GM12878 (cell line): ENCODE results near the gene EEFSEC. TPM values are rescaled to one million over a fixed set of nuclear protein-coding genes. Genes with fewer than 3 reads are reported as not detected.

Experiments used
- ATAC-seq: fragments of 200-7000 bp; cut with Tn5 transposase; 3 replicates; pipeline ENCODE4 v1.9.1; 2020; ENCODE audit warnings: mild to moderate bottlenecking, moderate library complexity
- BruUV-seq: library from RNA; stranded (reverse); fragments of 400-500 nt; replicated peaks from 2 replicates; lab custom pipeline; 2021; lab: Mats Ljungman, UMichigan
- CTCF ChIA-PET: fragments of 300-600 bp; sonication (Branson Sonifier 250); formaldehyde crosslinking; extraction: SDS; loops from one replicate; lab custom pipeline; 2021; ENCODE audit warnings: inconsistent platforms; lab: Yijun Ruan, JAX
- POLR2A ChIA-PET: fragments of 350-600 bp; formaldehyde crosslinking; extraction: SDS; loops from one replicate; lab custom pipeline; 2021; ENCODE audit warnings: inconsistent platforms; lab: Charles Lee
- RAD21 ChIA-PET: fragments of 300-600 bp; sonication (Branson Sonifier 250); formaldehyde crosslinking; loops from one replicate; lab custom pipeline; 2023; ENCODE audit warnings: antibody characterized with exemption; ENCODE audit not compliant: unreplicated experiment; lab: Charles Lee
- SMC1A ChIA-PET: fragments of 300-600 bp; sonication (Branson Sonifier 250); formaldehyde crosslinking; loops from one replicate; lab custom pipeline; 2023; ENCODE audit not compliant: unreplicated experiment, uncharacterized antibody; lab: Charles Lee
- DNase-seq: peaks from one replicate; pipeline ENCODE4 v3.0.0-alpha.2; 2011; ENCODE audit warnings: low read depth, low spot score
- FAIRE-seq: peaks from 3 replicates; lab custom pipeline; 2011; peaks lifted over from hg19 to GRCh38; lab: Jason Lieb, UNC
- H2AFZ ChIP-seq: 2 replicates; pipeline ENCODE4 v1.6.0; 2011; ENCODE audit warnings: low read depth, low read length, control low read depth; ENCODE audit not compliant: control insufficient read depth
- H3K27ac ChIP-seq: 2 replicates; pipeline ENCODE4 v1.5.1; 2011; ENCODE audit warnings: control low read depth; ENCODE audit not compliant: control insufficient read depth, insufficient read depth
- H3K27me3 ChIP-seq, 2 experiments: replicated peaks in 1 of 2; 2 replicates each; pipeline versions ENCODE4 v1.6.0 to v1.6.1; 2011; ENCODE audit warnings: low read length in 1 of 2; ENCODE audit not compliant: control insufficient read depth in 2 of 2, insufficient read depth in 2 of 2
- H3K36me3 ChIP-seq, 2 experiments: 2 replicates each; pipeline ENCODE4 v1.5.1; 2011; ENCODE audit warnings: low read length in 1 of 2; ENCODE audit not compliant: control insufficient read depth in 2 of 2, insufficient read depth in 2 of 2
- H3K4me1 ChIP-seq: 2 replicates; pipeline ENCODE4 v1.6.1; 2011; ENCODE audit warnings: mild to moderate bottlenecking, low read length, moderate library complexity, mixed read lengths; ENCODE audit not compliant: control insufficient read depth, insufficient read depth
- H3K4me2 ChIP-seq: 2 replicates; pipeline ENCODE4 v1.6.0; 2011; ENCODE audit warnings: control low read depth; ENCODE audit not compliant: control insufficient read depth, insufficient read depth
- H3K4me3 ChIP-seq: fragments of 200-600 bp; sonication (generic); 2 replicates; pipeline ENCODE4 v1.5.1; 2016
- H3K79me2 ChIP-seq: 2 replicates; pipeline ENCODE4 v1.6.0; 2011; ENCODE audit warnings: low read length; ENCODE audit not compliant: control insufficient read depth, insufficient read depth
- H3K9ac ChIP-seq: 2 replicates; pipeline ENCODE4 v1.8.0; 2011; ENCODE audit warnings: low read length, control low read depth, mixed read lengths; ENCODE audit not compliant: control insufficient read depth, insufficient read depth
- H3K9me3 ChIP-seq: replicated peaks from 3 replicates; pipeline ENCODE4 v1.5.1; 2011; ENCODE audit warnings: mild to moderate bottlenecking, low read length; ENCODE audit not compliant: control insufficient read depth, insufficient read depth
- H4K20me1 ChIP-seq: 2 replicates; pipeline ENCODE4 v1.6.0; 2011; ENCODE audit not compliant: control insufficient read depth, insufficient read depth
- EGR1 ChIP-seq, 2 experiments: IDR thresholded peaks; 1 replicate in 1 of 2; 2 replicates in 1 of 2; pipeline ENCODE4 v1.6.1; 2011 to 2012; ENCODE audit warnings: low read depth in 2 of 2, low read length in 2 of 2, borderline replicate concordance in 1 of 2, mild to moderate bottlenecking in 1 of 2, moderate library complexity in 1 of 2
- EP300 ChIP-seq, 2 experiments: fragments of 150-350 bp in 1 of 2; IDR thresholded peaks; 2 replicates each; pipeline ENCODE4 v1.6.1; 2011 to 2012; ENCODE audit warnings: low read depth in 2 of 2, low read length in 2 of 2, borderline replicate concordance in 1 of 2, improper control_type of control experiment in 1 of 2, inconsistent platforms in 1 of 2; ENCODE audit not compliant: control insufficient read depth in 1 of 2
- IKZF2 ChIP-seq, 2 experiments: fragments of 450-650 bp; IDR thresholded peaks; 2 replicates each; pipeline ENCODE4 v1.6.1; 2017; ENCODE audit warnings: mild to moderate bottlenecking in 2 of 2, moderate library complexity in 2 of 2
- KAT2A ChIP-seq: conservative IDR thresholded peaks from 2 replicates; pipeline ENCODE4 v1.6.1; 2011; ENCODE audit warnings: low read depth, low read length; ENCODE audit not compliant: control insufficient read depth
- NBN ChIP-seq: fragments of 450-650 bp; IDR thresholded peaks from 2 replicates; pipeline ENCODE4 v1.6.1; 2016
- NR2C1 ChIP-seq: fragments of 450-650 bp; IDR thresholded peaks from 2 replicates; pipeline ENCODE4 v1.6.1; 2017; ENCODE audit warnings: antibody characterized with exemption, mild to moderate bottlenecking, moderate library complexity
- SUPT20H ChIP-seq: IDR thresholded peaks from 2 replicates; pipeline ENCODE4 v1.6.1; 2011; ENCODE audit warnings: low read depth, mild to moderate bottlenecking, low read length, moderate library complexity, borderline replicate concordance; ENCODE audit not compliant: control insufficient read depth
- USF1 ChIP-seq: IDR thresholded peaks from 2 replicates; pipeline ENCODE4 v1.6.1; 2011; ENCODE audit warnings: borderline replicate concordance, low read depth, mild to moderate bottlenecking, moderate library complexity, mixed read lengths, low read length; ENCODE audit not compliant: insufficient read depth; ENCODE audit errors: extremely low read length
- ZNF207 ChIP-seq: fragments of 450-650 bp; IDR thresholded peaks from 2 replicates; pipeline ENCODE4 v1.6.1; 2014; ENCODE audit warnings: antibody characterized with exemption, mild to moderate bottlenecking, borderline replicate concordance
- ZNF24 ChIP-seq: fragments of 450-650 bp; IDR thresholded peaks from 2 replicates; pipeline ENCODE4 v1.6.1; 2017; ENCODE audit warnings: antibody characterized with exemption, mild to moderate bottlenecking
- WGBS: methylation state at CpG from one replicate; pipeline ENCODE4 v1.1.6; 2016; ENCODE audit warnings: low lambda C conversion rate; ENCODE audit not compliant: insufficient replicate concordance, insufficient coverage; ENCODE audit errors: missing lambda C conversion rate; 5-methylcytosine and 5-hydroxymethylcytosine counted together
- in situ Hi-C: fragments of 300-500 bp; cut with MboI; formaldehyde crosslinking; loops from 9 replicates; pipeline ENCODE4 v1.14.3; 2018; ENCODE audit warnings: mixed read lengths
- intact Hi-C: fragments of 100-400 bp; cut with micrococcal nuclease; formaldehyde crosslinking; loops from one replicate; pipeline ENCODE4 v1.14.2; 2022; ENCODE audit not compliant: unreplicated experiment
- polyA plus RNA-seq, 11 experiments: library from polyadenylated mRNA; depleted of rRNA in 4 of 11; unstranded in 6 of 11; stranded (reverse) in 5 of 11; fragments of >200 nt; fragmentation: Nextera tagmentation in 4 of 11; fragmentation: Illumina TruSeq in 1 of 11; extraction: Ambion mirVana in 4 of 11; extraction: Trizol in 1 of 11; gene quantifications; 1 replicate in 1 of 11; 2 replicates in 10 of 11; pipeline versions ENCODE4 v1.2.1 to v1.2.3, GENCODE V29; 2011 to 2016; ENCODE audit warnings: inconsistent platforms in 2 of 11, missing spikeins in 2 of 11, low read depth in 1 of 11
- total RNA-seq, 4 experiments: library from RNA; depleted of rRNA in 3 of 4; stranded (reverse); fragments of >200 nt in 3 of 4; fragmentation: Illumina TruSeq in 1 of 4; extraction: Trizol in 1 of 4; gene quantifications; 2 replicates each; pipeline versions ENCODE4 v1.2.1 to v1.2.3, GENCODE V29; 2013 to 2021
- TF ChIP-seq, protein P1 (sequence below): fragments of 450-650 bp; IDR thresholded peaks from 2 replicates; pipeline ENCODE4 v1.6.1; 2017; ENCODE audit warnings: mild to moderate bottlenecking, moderate library complexity
- TF ChIP-seq, protein P2 (sequence below): fragments of 150-350 bp; IDR thresholded peaks from 2 replicates; pipeline ENCODE4 v1.6.1; 2014; ENCODE audit warnings: mild to moderate bottlenecking, low read depth, low read length
- TF ChIP-seq, protein P3 (sequence below): IDR thresholded peaks from 2 replicates; pipeline ENCODE4 v1.6.1; 2011; ENCODE audit warnings: borderline replicate concordance, low read depth, mild to moderate bottlenecking, moderate library complexity, low read length; ENCODE audit not compliant: insufficient read depth, poor library complexity, severe bottlenecking

Gene EEFSEC
- total and polyA plus RNA-seq, 10 of the 15 experiments (the other 5 are each of a cell fraction or from before 2014, with no cell fraction given): 0.29 to 29.1 (median 16.1) TPM

DNA sequence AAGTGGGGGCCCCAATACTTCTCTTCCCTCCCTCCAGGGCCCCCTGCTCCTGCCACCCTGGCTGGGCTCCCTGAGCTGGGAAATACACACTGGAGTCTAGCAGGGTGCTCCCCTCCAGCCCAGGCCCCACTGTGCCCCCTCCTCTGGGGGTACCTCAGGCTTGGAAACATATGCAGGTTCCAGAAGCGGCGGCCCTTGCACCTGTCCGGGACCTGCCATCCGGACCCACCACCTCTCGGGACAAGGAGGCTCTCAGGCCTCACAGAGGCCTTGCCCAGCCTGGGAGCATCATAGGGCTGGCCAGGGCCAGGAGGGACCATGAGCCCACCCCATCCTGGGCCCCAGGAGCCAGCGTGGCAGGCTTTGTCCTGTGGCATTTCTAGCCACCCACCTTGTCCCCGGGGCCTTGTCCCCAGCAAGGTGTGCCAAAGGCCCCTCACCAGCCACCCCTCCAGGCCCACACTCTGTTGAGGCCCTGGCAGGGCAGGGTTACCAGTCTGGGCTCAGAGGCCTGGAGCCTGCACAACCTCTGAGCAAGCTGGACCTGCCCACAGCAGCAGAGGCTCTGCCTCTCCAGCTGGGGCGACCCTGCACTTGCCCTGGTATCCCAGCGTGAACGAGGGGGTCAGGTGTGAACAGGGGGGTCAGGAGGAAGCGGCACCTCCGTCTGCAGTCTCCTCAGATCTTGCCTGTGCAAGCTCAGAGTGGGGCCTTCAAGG is 267.6 kb downstream of the EEFSEC start (continued):
- TF ChIP-seq, protein P1, sequence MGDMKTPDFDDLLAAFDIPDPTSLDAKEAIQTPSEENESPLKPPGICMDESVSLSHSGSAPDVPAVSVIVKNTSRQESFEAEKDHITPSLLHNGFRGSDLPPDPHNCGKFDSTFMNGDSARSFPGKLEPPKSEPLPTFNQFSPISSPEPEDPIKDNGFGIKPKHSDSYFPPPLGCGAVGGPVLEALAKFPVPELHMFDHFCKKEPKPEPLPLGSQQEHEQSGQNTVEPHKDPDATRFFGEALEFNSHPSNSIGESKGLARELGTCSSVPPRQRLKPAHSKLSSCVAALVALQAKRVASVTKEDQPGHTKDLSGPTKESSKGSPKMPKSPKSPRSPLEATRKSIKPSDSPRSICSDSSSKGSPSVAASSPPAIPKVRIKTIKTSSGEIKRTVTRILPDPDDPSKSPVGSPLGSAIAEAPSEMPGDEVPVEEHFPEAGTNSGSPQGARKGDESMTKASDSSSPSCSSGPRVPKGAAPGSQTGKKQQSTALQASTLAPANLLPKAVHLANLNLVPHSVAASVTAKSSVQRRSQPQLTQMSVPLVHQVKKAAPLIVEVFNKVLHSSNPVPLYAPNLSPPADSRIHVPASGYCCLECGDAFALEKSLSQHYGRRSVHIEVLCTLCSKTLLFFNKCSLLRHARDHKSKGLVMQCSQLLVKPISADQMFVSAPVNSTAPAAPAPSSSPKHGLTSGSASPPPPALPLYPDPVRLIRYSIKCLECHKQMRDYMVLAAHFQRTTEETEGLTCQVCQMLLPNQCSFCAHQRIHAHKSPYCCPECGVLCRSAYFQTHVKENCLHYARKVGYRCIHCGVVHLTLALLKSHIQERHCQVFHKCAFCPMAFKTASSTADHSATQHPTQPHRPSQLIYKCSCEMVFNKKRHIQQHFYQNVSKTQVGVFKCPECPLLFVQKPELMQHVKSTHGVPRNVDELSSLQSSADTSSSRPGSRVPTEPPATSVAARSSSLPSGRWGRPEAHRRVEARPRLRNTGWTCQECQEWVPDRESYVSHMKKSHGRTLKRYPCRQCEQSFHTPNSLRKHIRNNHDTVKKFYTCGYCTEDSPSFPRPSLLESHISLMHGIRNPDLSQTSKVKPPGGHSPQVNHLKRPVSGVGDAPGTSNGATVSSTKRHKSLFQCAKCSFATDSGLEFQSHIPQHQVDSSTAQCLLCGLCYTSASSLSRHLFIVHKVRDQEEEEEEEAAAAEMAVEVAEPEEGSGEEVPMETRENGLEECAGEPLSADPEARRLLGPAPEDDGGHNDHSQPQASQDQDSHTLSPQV: no peak

DNA sequence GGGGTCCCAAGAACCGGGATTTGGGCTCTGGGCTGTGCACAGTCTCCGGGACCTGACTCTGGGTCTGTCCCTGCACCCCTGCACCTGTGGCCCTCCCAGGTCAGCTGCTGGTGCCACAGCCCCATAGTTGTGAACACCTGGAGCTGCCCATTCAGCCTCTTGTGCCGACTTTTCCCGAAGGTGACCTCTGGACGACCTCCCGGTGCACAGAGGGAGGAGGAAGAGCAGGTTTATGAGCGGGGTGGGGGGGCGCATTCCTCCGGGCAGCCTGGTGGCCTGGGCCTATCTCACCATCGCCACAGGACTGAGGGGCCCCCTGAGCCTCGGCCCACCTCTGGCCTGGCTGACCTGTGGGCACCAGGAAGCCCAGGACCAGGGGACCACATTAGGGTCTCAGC is 268.2 kb downstream of the EEFSEC start:
- Histone ChIP-seq H2AFZ (no peak overlapping the region), H3K9ac (no peak overlapping the region), H3K27ac (no peak overlapping the region), H3K27me3 (no peaks in the 10 kb centered on the region), H3K4me2 (no peak overlapping the region), H3K4me1 (no peaks in the 10 kb centered on the region), H3K36me3 (no peaks in the 10 kb centered on the region), H3K79me2 (no peaks in the 10 kb centered on the region), H3K9me3 (no peaks in the 10 kb centered on the region), H4K20me1 (no peaks in the 10 kb centered on the region), H3K4me3 (no peak overlapping the region)
- ChIA-PET RAD21 (no interaction called here), CTCF (no interaction called here), POLR2A (no interaction called here), SMC1A (interaction anchor here (1.4 kb wide), 1 partner anchor 326 kb away, joined by 4 read pairs; no protein-coding TSS in a partner anchor)
- in situ Hi-C loops: loop anchor here (5.0 kb wide), 1 partner anchor 186 kb away; no protein-coding TSS in a partner anchor
- no TSS peak for BruUV-seq
- intact Hi-C loops: no loop called here
- ATAC-seq (no peak), DNase-seq (no peak), FAIRE-seq (no peak)
- 33% methylated on average over 11 of the region's 11 CpGs for WGBS
- TF ChIP-seq NR2C1: no peak
- no peak for TF ChIP-seq KAT2A
- no peak for TF ChIP-seq NBN
- no peak for TF ChIP-seq ZNF207
- no peak for TF ChIP-seq EP300 (IDR thresholded peaks at IDR 0.05; ENCODE audit: borderline replicate concordance in 1 of 2, control insufficient read depth in 1 of 2, low read depth in 2 of 2, low read length in 2 of 2)
- TF ChIP-seq, protein P2, sequence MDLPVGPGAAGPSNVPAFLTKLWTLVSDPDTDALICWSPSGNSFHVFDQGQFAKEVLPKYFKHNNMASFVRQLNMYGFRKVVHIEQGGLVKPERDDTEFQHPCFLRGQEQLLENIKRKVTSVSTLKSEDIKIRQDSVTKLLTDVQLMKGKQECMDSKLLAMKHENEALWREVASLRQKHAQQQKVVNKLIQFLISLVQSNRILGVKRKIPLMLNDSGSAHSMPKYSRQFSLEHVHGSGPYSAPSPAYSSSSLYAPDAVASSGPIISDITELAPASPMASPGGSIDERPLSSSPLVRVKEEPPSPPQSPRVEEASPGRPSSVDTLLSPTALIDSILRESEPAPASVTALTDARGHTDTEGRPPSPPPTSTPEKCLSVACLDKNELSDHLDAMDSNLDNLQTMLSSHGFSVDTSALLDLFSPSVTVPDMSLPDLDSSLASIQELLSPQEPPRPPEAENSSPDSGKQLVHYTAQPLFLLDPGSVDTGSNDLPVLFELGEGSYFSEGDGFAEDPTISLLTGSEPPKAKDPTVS: no peak
- no peak for TF ChIP-seq IKZF2 (IDR thresholded peaks at IDR 0.05)
- TF ChIP-seq EGR1 (IDR thresholded peaks at IDR 0.05; ENCODE audit: borderline replicate concordance in 1 of 2, low read depth in 2 of 2, low read length in 2 of 2): no peak
- TF ChIP-seq ZNF24: no peak
- no peak for TF ChIP-seq SUPT20H
- TF ChIP-seq, protein P3, sequence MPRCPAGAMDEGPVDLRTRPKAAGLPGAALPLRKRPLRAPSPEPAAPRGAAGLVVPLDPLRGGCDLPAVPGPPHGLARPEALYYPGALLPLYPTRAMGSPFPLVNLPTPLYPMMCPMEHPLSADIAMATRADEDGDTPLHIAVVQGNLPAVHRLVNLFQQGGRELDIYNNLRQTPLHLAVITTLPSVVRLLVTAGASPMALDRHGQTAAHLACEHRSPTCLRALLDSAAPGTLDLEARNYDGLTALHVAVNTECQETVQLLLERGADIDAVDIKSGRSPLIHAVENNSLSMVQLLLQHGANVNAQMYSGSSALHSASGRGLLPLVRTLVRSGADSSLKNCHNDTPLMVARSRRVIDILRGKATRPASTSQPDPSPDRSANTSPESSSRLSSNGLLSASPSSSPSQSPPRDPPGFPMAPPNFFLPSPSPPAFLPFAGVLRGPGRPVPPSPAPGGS: no peak
- no peak for TF ChIP-seq USF1
